ENCODE measurements around the gene HMGXB4. TPM values are rescaled to one million over a fixed set of nuclear protein-coding genes. Genes with fewer than 3 reads are reported as not detected.
A peak's percentile ranks its signal among the peaks of the same experiment; 100 is the strongest.

Gene HMGXB4
- total RNA-seq, 1 experiment from 2014 or later: 27.2 TPM

DNA sequence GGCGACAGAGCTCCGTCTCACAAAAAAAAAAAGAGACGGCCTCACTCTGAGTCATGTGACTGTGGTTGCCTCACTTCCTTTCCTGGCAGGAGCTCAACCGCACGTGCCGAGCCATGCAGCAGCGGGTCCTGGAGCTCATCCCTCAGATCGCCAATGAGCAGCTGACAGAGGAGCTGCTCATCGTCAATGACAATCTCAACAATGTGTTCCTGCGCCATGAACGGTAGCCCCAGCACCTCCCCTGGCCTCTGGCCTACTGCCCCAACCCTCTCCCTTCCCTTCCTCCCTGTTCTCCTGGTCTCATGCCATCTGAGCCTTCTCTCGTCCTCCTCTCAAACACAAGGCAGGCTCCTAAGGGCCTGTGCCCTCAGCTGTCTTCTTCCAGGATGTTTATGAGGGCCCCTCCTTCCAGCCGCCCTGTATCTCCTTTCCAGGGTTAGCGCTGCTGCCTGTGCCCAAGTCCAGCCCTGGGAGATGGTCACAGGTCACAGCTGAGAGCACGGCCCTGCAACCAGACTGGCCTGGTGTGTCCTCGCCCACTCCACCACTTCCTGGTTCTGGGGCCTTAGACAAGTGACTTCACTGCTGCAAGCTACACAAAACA, 73.1 kb downstream of the HMGXB4 start:
- H3K4me1 Mint-ChIP-seq (ENCODE audit: insufficient read depth, unreplicated experiment): no peaks in the 10 kb centered on the region
- H3K36me3 Mint-ChIP-seq (ENCODE audit: insufficient read depth, unreplicated experiment): peaks cover 58% of the 10 kb centered on the region
- no TSS peak for BruUV-seq (replicated peaks)
- H3K4me3 Mint-ChIP-seq (ENCODE audit: unreplicated experiment): no peak overlapping the region
- TF ChIP-seq, protein P1, sequence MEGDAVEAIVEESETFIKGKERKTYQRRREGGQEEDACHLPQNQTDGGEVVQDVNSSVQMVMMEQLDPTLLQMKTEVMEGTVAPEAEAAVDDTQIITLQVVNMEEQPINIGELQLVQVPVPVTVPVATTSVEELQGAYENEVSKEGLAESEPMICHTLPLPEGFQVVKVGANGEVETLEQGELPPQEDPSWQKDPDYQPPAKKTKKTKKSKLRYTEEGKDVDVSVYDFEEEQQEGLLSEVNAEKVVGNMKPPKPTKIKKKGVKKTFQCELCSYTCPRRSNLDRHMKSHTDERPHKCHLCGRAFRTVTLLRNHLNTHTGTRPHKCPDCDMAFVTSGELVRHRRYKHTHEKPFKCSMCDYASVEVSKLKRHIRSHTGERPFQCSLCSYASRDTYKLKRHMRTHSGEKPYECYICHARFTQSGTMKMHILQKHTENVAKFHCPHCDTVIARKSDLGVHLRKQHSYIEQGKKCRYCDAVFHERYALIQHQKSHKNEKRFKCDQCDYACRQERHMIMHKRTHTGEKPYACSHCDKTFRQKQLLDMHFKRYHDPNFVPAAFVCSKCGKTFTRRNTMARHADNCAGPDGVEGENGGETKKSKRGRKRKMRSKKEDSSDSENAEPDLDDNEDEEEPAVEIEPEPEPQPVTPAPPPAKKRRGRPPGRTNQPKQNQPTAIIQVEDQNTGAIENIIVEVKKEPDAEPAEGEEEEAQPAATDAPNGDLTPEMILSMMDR (IDR thresholded peaks at IDR 0.05; ENCODE audit: unreplicated experiment): no peak
- ChIA-PET CTCF (interaction anchor here (0.6 kb wide), 2 partner anchors 31 to 833 kb away, joined by 3 read pairs; no protein-coding TSS in a partner anchor), POLR2A (interaction anchor here (0.6 to 1.2 kb wide), 3 partner anchors 9 to 31 kb away, joined by 3 to 8 read pairs (median 3); partner anchors contain the start of gene TOM1)
- H3K27me3 Mint-ChIP-seq (ENCODE audit: insufficient read depth, unreplicated experiment): no peaks in the 10 kb centered on the region
- peak; percentile 80 for DNase-seq (ENCODE audit: unreplicated experiment)
- no peak overlapping the region for H3K27ac Mint-ChIP-seq (ENCODE audit: low read depth, unreplicated experiment)
- intact Hi-C loops (cut with micrococcal nuclease): no loop called here
- H3K9me3 Mint-ChIP-seq (ENCODE audit: unreplicated experiment): no peaks in the 10 kb centered on the region

DNA sequence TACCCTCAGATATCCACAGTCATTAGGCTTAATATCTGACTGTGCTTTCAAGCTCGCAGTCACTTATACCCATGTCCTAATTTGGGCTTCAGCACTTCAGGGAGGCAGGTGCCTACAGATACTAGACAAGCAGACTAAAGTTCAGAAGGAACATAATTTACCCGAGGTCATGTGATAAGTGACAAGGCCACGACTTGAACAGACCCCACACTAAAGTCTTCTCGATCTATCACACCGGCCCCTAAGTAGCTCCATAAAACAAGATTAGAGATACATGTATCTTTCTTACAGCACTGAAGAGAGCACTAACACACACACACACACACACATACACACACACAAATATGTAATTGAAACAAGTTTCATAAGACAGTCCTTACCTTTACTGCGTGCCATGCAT, 75.0 kb downstream of the HMGXB4 start:
- Mint-ChIP-seq H3K9me3 (ENCODE audit: unreplicated experiment) (no peaks in the 10 kb centered on the region), H3K27ac (ENCODE audit: low read depth, unreplicated experiment) (no peak overlapping the region), H3K4me1 (ENCODE audit: insufficient read depth, unreplicated experiment) (no peaks in the 10 kb centered on the region), H3K36me3 (ENCODE audit: insufficient read depth, unreplicated experiment) (peaks cover 56% of the 10 kb centered on the region), H3K27me3 (ENCODE audit: insufficient read depth, unreplicated experiment) (no peaks in the 10 kb centered on the region), H3K4me3 (ENCODE audit: unreplicated experiment) (no peak overlapping the region)
- BruUV-seq (replicated peaks): no TSS peak
- no peak for DNase-seq (ENCODE audit: unreplicated experiment)
- intact Hi-C loops (cut with micrococcal nuclease): no loop called here
- TF ChIP-seq, protein P1 (IDR thresholded peaks at IDR 0.05; ENCODE audit: unreplicated experiment): no peak
- ChIA-PET POLR2A (interaction anchor here (1.1 kb wide), 1 partner anchor 31 kb away, joined by 4 read pairs; no protein-coding TSS in a partner anchor), CTCF (interaction anchor here (1.0 to 1.7 kb wide), 2 partner anchors 19 to 248 kb away, joined by 3 to 4 read pairs; no protein-coding TSS in a partner anchor)

DNA sequence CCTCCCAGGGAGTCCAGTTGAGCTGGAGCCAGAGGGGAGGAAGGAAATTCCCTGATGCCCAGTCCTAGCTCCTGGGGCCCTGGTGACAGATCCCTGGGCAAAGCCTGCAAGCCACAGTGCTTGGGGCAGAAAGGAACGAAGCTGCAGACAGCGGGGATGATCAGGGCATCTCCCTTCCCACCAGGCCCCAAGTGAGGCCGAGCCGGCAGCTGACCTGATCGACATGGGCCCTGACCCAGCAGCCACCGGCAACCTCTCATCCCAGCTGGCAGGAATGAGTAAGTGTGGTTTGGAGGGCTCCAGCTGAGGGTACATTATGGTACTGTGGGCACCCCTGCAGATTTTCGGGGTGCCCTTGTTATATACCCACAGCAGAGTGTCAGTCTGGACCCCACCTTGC, 75.9 kb downstream of the HMGXB4 start:
- POLR2A ChIA-PET: interaction anchor here (1.1 kb wide), 1 partner anchor 31 kb away, joined by 4 read pairs; no protein-coding TSS in a partner anchor
- no peak for DNase-seq (ENCODE audit: unreplicated experiment)
- CTCF ChIA-PET: no interaction called here
- TF ChIP-seq, protein P1 (IDR thresholded peaks at IDR 0.05; ENCODE audit: unreplicated experiment): no peak
- Mint-ChIP-seq H3K4me3 (ENCODE audit: unreplicated experiment) (no peak overlapping the region), H3K27ac (ENCODE audit: low read depth, unreplicated experiment) (no peak overlapping the region), H3K4me1 (ENCODE audit: insufficient read depth, unreplicated experiment) (no peaks in the 10 kb centered on the region), H3K27me3 (ENCODE audit: insufficient read depth, unreplicated experiment) (no peaks in the 10 kb centered on the region), H3K36me3 (ENCODE audit: insufficient read depth, unreplicated experiment) (peaks cover 47% of the 10 kb centered on the region), H3K9me3 (ENCODE audit: unreplicated experiment) (no peaks in the 10 kb centered on the region)
- intact Hi-C loops (cut with micrococcal nuclease): no loop called here
- BruUV-seq (replicated peaks): no TSS peak

DNA sequence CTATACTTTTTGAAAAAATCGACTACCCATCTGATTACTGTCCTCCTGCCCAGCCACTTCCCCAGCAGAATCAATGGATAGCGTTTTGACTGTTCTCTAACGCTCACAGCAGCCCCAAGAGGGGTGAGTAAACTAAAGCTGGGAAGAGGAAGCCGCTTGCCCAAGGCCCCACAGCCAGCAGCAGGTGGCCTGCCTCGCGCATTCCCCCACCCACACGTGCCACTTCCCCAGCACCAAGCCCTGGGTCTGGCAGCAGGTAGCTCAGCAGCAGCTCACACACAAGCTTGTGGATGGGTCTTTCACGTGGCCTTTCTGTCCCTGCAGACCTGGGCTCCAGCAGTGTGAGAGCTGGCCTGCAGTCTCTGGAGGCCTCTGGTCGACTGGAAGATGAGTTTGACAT, 76.7 kb downstream of the HMGXB4 start:
- H3K27ac Mint-ChIP-seq (ENCODE audit: low read depth, unreplicated experiment): no peak overlapping the region
- TF ChIP-seq, protein P1 (IDR thresholded peaks at IDR 0.05; ENCODE audit: unreplicated experiment): no peak
- BruUV-seq (replicated peaks): no TSS peak
- no peaks in the 10 kb centered on the region for H3K9me3 Mint-ChIP-seq (ENCODE audit: unreplicated experiment)
- intact Hi-C loops (cut with micrococcal nuclease): no loop called here
- no peak overlapping the region for H3K4me3 Mint-ChIP-seq (ENCODE audit: unreplicated experiment)
- no peaks in the 10 kb centered on the region for H3K4me1 Mint-ChIP-seq (ENCODE audit: insufficient read depth, unreplicated experiment)
- H3K36me3 Mint-ChIP-seq (ENCODE audit: insufficient read depth, unreplicated experiment): peaks cover 45% of the 10 kb centered on the region
- POLR2A ChIA-PET: no interaction called here
- no peaks in the 10 kb centered on the region for H3K27me3 Mint-ChIP-seq (ENCODE audit: insufficient read depth, unreplicated experiment)
- DNase-seq (ENCODE audit: unreplicated experiment): no peak
- CTCF ChIA-PET: no interaction called here

All from MCF 10A (cell line).